Transverse colon (tissue), 4 donors: ENCODE measurements around the gene FADS6. TPM values are rescaled to one million over a fixed set of nuclear protein-coding genes. Genes with fewer than 3 reads are reported as not detected.

Source experiments
- DNase-seq: peaks from one replicate; pipeline ENCODE4 v3.0.0-alpha.2; 2019
- H3K27ac ChIP-seq, 4 donors: fragments of 200-600 bp; sonication (generic); 2 replicates each; pipeline ENCODE4 v1.5.1; 2016 to 2018; ENCODE audit warnings: inconsistent platforms in 4 of 4
- H3K27me3 ChIP-seq: fragments of 200-600 bp; sonication (generic); 2 replicates; pipeline ENCODE4 v1.5.1; 2017; ENCODE audit warnings: inconsistent platforms
- H3K36me3 ChIP-seq, 4 donors: fragments of 200-600 bp; sonication (generic); 2 replicates each; pipeline ENCODE4 v1.5.1; 2017 to 2019; ENCODE audit warnings: inconsistent platforms in 4 of 4
- H3K4me1 ChIP-seq, 4 donors: fragments of 200-600 bp; sonication (generic); 2 replicates each; pipeline ENCODE4 v1.5.1; 2017 to 2020; ENCODE audit warnings: inconsistent platforms in 4 of 4
- H3K4me3 ChIP-seq, 4 donors: fragments of 200-600 bp; sonication (generic); 1 replicate in 1 of 4; 2 replicates in 3 of 4; pipeline versions ENCODE4 v1.5.1 to v1.6.1; 2017 to 2019; ENCODE audit warnings: inconsistent platforms in 4 of 4
- H3K9me3 ChIP-seq, 2 donors: fragments of 200-600 bp; sonication (generic); 2 replicates each; pipeline ENCODE4 v1.5.1; 2017 to 2019; ENCODE audit warnings: inconsistent platforms in 2 of 2
- CTCF ChIP-seq, 5 experiments: fragments of 200-600 bp in 3 of 5; fragments of 450-650 bp in 2 of 5; sonication (generic) in 3 of 5; IDR thresholded peaks; 1 replicate in 2 of 5; 2 replicates in 3 of 5; pipeline ENCODE4 v1.5.1; 2016 to 2017; ENCODE audit warnings: antibody characterized with exemption in 5 of 5, inconsistent platforms in 3 of 5, mild to moderate bottlenecking in 2 of 5, moderate library complexity in 1 of 5
- EP300 ChIP-seq: sonication (generic); formaldehyde crosslinking; IDR thresholded peaks from one replicate; pipeline ENCODE4 v1.6.1; 2017; ENCODE audit warnings: antibody characterized with exemption, low read depth
- POLR2A ChIP-seq: fragments of 450-650 bp; IDR thresholded peaks from one replicate; pipeline ENCODE4 v1.6.1; 2016; ENCODE audit warnings: antibody characterized with exemption, mild to moderate bottlenecking, moderate library complexity
- POLR2AphosphoS5 ChIP-seq, 3 donors: sonication (generic); formaldehyde crosslinking; IDR thresholded peaks; one replicate each; pipeline ENCODE4 v1.6.1; 2016; ENCODE audit warnings: antibody characterized with exemption in 3 of 3
- WGBS, 2 donors: methylation state at CpG; one replicate each; pipeline ENCODE4 v1.1.5; 2018; ENCODE audit warnings: low coverage in 1 of 2; 5-methylcytosine and 5-hydroxymethylcytosine counted together
- in situ Hi-C, 4 donors: fragments of 200-750 bp; cut with MboI; loops; one replicate each; pipeline versions ENCODE4 v1.15.0 to v1.15.1; 2017; ENCODE audit warnings: low sequenced_read_pairs in 3 of 4, low pct_ligation_motif_present in 1 of 4, low pct_unique_long_range_greater_than_20kb in 1 of 4
- intact Hi-C: fragments of 100-400 bp; cut with DNase I; formaldehyde crosslinking; loops from one replicate; pipeline ENCODE4 v1.15.1; 2023; ENCODE audit warnings: low total_unique reads
- total RNA-seq, 4 donors: library from RNA; depleted of rRNA; stranded (reverse); fragments of >200 nt; gene quantifications; one replicate each; pipeline ENCODE4 v1.1.0, GENCODE V29; 2016

FADS6 gene
- total RNA-seq, 4 donors from 2014 or later = 0.64 to 25.8 (median 3.7) TPM; not detected in 1

DNA sequence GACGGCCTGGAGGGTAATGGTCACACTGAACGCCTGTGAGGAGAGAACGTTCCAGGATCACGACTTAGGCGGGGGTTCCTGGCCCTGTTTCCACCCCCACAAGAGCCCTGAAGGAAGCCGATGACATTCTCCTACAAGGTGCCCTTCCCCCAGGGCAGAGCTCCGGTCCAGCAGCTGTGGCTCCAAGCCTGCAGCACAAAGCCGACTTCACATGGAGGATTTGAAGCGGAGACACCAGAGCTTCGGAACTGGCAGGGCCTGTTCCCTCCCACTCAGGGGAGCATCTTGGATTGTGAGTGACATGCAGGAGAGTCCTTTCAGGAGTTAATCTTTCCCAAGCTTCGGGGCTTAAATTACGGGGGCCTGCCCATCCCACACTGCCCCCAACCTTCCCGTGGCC lies 5.0 kb downstream of the FADS6 start:
- Histone ChIP-seq H3K27ac (no peak overlapping the region), H3K9me3 (no peaks in the 10 kb centered on the region), H3K36me3 (no peaks in the 10 kb centered on the region), H3K4me3 (no peak overlapping the region), H3K4me1 (peaks cover 3 to 6% (median 5%) of the 10 kb centered on the region in 4 donors), H3K27me3 (peaks cover 50% of the 10 kb centered on the region)
- in situ Hi-C loops = no loop called here
- TF ChIP-seq POLR2A (no peak), EP300 (no peak), POLR2AphosphoS5 (IDR thresholded peaks at IDR 0.05) (no peak), CTCF (IDR thresholded peaks at IDR 0.05) (no peak)
- DNase-seq = no peak
- 71 to 82% methylated on average over 2 to 13 of the region's 13 CpGs for WGBS, 2 donors
- intact Hi-C loops = no loop called here

DNA sequence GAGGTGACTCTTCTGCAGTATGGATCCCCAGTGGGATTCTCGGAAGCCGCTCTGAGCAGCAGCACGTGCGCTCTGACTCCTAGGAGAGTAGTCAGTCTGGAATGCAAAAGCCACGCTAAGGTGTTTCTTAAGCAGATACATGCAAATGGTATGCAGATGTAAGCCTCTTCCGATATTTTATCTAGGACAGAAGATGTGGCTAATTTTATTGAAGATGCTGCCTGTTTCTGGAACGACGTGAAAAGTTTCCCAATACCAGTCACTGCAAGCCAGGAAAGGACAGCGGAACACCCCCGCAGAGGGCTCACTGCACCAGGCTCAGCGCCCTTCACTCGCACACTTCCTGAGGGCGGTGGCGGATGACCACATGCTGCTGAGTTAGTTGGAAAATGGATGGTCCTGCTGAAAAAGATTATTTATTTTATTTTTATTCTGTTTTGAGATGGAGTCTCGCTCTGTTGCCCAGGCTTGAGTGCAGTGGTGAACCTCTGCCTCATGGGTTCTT lies 10.1 kb downstream of the FADS6 start:
- no peak for DNase-seq
- Histone ChIP-seq H3K4me1 (peaks cover 2 to 4% (median 3%) of the 10 kb centered on the region in 4 donors), H3K4me3 (no peak overlapping the region), H3K36me3 (no peaks in the 10 kb centered on the region), H3K27me3 (peaks cover 23% of the 10 kb centered on the region), H3K9me3 (no peaks in the 10 kb centered on the region), H3K27ac (no peak overlapping the region)
- in situ Hi-C loops = no loop called here
- 79 to 81% methylated on average over 6 to 15 of the region's 15 CpGs for WGBS, 2 donors
- TF ChIP-seq POLR2A = no peak
- TF ChIP-seq POLR2AphosphoS5 (IDR thresholded peaks at IDR 0.05) = no peak
- no peak for TF ChIP-seq CTCF (IDR thresholded peaks at IDR 0.05)
- TF ChIP-seq EP300 = no peak
- intact Hi-C loops = loop anchor here (5.0 kb wide), 1 partner anchor 1046 kb away; no protein-coding TSS in a partner anchor

GRCh38 chr17:74882517-74883240 lies 10.8 kb downstream of the FADS6 start:
- Histone ChIP-seq H3K36me3 (no peaks in the 10 kb centered on the region), H3K27ac (no peak overlapping the region), H3K27me3 (peaks cover 20% of the 10 kb centered on the region), H3K9me3 (no peaks in the 10 kb centered on the region), H3K4me1 (peaks cover 3 to 10% (median 9%) of the 10 kb centered on the region in 4 donors), H3K4me3 (no peak overlapping the region)
- intact Hi-C loops = loop anchor here (5.0 kb wide), 1 partner anchor 1045 kb away; no protein-coding TSS in a partner anchor
- no peak for DNase-seq
- in situ Hi-C loops = no loop called here
- 75% methylated on average over 20 of the region's 20 CpGs; no CpG with 5 or more reads in 1 of the 2 donors for WGBS, 2 donors
- TF ChIP-seq POLR2AphosphoS5 (IDR thresholded peaks at IDR 0.05) (no peak), POLR2A (no peak), CTCF (IDR thresholded peaks at IDR 0.05) (no peak), EP300 (no peak)

DNA sequence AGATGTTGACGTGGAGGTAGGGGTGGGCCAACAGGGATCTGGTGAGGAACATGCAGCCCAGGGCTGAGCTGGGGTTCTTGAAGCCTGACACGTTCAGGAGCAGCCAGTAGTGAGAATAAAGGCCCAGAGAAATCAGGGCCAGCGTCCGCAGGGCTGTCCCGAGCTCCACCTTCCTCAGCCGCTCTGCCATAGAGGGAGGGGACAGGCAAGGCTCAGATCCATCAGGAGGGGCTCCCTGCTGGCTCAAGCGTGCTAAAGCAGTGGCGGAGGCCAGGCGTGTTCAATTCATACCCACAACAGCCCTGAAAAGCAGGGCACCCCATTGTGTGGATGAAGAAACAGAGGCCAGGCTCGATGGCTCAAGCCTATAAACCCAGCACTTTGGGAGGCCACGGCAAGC lies 12.4 kb downstream of the FADS6 start:
- whole genome bisulfite sequencing, 2 donors = 74% methylated on average over 11 of the region's 11 CpGs; no CpG with 5 or more reads in 1 of the 2 donors

More for the DNA sequence above, 12.4 kb downstream of the FADS6 start:
- in situ Hi-C loops = no loop called here
- Histone ChIP-seq H3K9me3 (no peaks in the 10 kb centered on the region), H3K36me3 (no peaks in the 10 kb centered on the region), H3K4me3 (no peak overlapping the region), H3K27me3 (peaks cover 11% of the 10 kb centered on the region), H3K27ac (no peak overlapping the region), H3K4me1 (peaks cover 3 to 10% (median 10%) of the 10 kb centered on the region in 4 donors)
- intact Hi-C loops = loop anchor here (5.0 kb wide), 1 partner anchor 1044 kb away; no protein-coding TSS in a partner anchor
- TF ChIP-seq EP300 = no peak
- no peak for TF ChIP-seq CTCF (IDR thresholded peaks at IDR 0.05)
- TF ChIP-seq POLR2A = no peak
- TF ChIP-seq POLR2AphosphoS5 (IDR thresholded peaks at IDR 0.05) = no peak
- DNase-seq = no peak
